Activated CD4-positive, alpha-beta T cell treated with anti-CD3 and anti-CD28 coated beads, Interleukin-2, amount 50 U/mL, for 24 hours (primary cell): ENCODE results near the gene VPS37D.
A peak's percentile ranks its signal among the peaks of the same experiment; 100 is the strongest.

Experiments
- DNase-seq, 2 donors: peaks; one replicate each; pipeline ENCODE4 v3.0.0-alpha.2; 2020; ENCODE audit warnings: low read depth in 1 of 2, low spot score in 1 of 2

Gene VPS37D

DNA sequence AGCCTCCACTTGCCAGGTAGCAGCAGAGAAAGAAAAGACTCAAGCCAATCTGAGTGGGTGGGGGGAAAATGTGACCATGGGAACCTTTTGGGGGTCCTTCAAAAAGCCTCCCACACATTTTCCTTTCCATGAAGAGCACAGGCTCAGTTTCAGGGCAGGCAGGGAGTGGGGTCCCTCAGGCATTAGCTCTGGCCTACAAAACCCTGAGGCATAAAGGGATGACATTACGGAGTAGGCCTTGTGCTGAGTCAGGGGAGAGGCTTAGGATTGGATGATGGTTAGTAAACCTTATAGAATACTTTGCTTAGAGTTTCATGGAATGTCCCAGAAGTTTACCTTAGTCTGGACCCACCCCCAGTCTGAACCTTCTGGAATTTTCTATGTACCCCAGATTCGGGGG, 12.1 kb downstream of the VPS37D start:
- DNase-seq = no peak

DNA sequence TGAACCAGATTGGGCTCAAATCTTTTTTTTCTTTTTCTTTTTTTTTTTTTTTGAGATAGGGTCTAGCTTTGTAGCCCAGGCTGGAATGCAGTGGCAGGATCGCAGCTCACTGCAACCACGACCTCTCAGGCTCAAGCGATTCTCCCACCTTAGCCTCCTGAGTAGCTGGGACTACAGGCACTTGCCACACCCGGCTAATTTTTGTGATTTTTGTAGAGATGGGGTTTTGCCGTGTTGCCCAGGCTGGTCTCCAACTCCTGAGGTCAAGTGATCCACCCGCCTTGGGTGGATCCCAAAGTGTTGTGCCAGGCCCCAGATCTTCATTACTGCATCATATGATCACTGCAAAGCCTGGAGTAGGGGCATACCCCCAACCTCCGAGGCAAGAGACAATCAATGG, 12.9 kb downstream of the VPS37D start:
- no peak for DNase-seq

DNA sequence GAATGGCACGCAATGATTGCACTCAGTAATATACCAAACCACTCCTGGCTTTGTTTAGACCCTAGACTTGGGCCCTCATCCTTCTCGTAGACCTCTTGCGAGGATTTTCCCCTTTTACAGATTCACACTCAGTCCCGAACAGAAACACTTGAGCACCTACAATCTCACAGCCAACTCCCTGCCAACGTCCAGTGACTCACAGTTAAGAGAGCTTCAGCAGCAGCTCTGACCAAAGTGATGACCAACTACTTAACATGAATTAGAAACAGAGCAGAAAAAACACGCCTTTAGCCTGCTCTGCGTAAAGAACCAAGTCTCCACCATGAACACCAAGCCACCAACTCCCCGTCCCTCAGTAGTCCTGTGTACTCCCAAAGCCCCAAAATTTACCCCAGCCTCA, 13.4 kb downstream of the VPS37D start:
- no peak for DNase-seq

DNA sequence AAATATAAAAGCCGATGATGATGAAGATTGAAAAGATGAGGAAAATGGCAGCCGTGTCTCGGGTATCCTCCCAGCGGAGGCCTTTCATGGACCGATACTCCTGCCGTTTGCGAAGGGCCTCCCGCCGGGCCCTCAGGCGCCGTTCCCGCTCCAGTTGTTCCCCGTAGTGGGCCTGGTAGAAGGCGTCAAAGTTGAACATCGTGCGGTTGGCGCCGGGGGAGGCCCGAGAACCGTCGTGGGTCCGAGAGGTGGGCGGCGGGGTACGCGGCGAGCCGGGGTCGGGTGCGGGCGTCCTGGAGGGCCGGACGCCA, 15.1 kb downstream of the VPS37D start:
- DNase-seq = no peak

DNA sequence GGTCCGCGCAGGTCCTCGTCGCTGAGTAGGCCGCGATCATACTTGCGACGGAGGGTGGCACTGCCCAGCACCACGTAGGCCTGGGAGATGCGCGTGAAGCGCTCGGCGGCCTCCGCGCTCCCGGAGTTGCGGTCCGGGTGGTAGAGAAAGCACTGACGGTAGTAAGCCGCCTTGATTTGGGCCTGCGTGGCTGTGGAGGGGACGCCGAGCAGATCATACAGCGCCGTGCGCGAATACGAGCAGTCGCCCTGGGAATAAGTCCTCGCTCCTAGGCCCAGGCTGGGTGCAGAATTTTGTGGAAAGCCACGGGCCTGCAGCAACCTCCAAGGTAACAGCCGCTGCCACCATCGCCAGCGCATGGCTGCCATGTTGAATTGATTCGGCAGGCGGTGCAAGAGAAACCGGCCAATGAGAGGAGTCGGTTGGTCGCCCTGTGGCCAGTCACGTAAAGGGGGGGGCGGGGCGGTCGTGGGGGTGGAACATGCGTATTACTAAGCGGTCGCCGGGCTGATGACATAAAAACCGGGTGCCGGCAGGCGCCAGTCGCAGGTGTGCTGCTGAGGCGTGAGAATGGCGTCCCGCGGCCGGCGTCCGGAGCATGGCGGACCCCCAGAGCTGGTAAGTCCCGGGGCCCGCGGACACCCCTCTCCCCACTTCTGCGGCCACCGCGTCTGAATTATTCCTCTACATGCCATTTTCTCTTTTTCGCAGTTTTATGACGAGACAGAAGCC, 15.6 kb downstream of the VPS37D start, which contains the start of the genes BUD23 and DNAJC30:
Gene BUD23 (plus strand): TSS at position 542 of the 732 bp plus-strand sequence. CDS start 29 bp downstream, at position 571.
Gene DNAJC30 (minus strand): TSS at position 398 of the 732 bp plus-strand sequence. CDS start 30 bp downstream, at position 368.
- DNase-seq = peak; percentile 94 to 97

DNA sequence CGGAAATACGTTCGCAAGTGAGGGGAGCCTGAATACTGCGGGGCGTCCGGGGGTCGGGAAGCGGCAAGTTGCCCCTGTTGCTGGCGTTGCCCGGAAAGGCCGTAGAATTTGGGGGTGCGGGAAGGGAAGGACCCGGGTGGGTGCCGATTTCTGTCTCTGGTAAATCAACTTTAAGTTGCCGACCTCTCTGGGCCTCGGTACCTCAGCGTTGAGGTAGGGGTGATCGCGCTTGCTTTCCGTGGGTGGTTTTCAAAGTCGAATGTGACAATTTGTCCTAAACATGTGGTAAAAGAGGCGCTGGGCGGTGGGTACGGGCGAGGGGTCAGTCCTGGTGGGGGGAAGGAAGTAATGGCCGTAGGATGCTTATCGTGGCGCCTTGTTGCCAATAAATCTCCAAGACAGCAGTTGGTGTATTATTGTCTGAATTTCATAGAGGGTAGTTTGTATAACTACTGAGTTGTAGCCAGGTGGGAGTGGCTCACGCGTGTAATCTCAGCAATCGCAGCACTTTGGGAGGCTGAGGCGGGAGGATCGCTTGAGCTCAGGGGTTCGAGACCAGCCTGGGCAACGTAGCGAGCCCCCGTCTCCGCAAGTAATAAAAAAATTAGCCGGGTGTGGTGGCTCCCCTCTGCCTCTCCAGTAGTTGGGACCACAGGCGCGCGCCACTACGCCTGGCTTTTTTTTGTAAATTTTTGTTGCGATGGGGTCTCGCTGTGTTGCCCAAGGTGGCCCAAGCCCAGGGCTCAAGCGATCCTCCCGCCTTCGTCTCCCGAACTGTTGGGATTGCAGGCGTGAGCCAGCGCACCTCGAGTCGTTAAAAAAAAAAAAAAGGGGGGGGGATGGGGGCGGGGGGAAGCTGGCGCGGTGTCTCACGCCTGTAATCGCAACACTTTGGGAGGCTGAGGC, 16.4 kb downstream of the VPS37D start:
- DNase-seq = no peak

DNA sequence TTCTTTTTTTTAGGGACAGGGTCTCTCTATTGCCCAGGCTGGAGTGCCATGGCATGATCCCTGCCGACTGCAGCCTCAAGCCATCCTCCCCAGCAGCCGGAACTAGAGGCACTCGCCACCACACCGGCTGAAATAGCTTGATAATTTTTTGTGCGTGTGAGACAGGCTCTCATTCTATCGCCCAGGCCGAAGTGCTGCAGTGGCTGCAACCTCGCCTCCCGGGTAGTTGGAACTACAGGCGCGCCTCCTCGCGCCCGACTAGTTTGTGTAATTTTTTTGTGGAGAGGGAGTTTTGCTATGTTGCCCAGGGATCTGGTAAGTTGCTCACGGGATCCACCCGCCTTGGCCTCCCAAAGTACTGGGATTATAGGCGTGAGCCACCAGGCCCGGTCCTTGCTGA, 17.7 kb downstream of the VPS37D start:
- no peak for DNase-seq

DNA sequence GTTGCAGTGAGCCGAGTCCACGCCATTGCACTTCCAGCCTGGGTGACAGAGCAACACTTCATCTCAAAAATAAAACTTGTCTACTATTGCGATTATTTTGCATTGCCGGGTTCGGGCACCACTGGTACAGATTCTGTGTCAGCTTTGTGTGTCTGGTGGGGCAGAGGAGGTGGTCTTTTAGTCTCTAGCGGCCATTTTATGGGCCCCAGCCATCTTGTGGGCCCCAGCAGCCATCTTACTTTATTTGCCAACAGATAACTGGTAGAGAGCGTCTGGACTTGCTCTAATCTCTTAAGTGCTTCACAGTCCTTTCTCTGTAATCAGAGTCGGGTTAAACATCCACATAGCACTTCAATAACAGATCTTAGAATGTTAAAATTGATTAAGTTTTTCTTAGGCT, 20.7 kb downstream of the VPS37D start:
- no peak for DNase-seq

DNA sequence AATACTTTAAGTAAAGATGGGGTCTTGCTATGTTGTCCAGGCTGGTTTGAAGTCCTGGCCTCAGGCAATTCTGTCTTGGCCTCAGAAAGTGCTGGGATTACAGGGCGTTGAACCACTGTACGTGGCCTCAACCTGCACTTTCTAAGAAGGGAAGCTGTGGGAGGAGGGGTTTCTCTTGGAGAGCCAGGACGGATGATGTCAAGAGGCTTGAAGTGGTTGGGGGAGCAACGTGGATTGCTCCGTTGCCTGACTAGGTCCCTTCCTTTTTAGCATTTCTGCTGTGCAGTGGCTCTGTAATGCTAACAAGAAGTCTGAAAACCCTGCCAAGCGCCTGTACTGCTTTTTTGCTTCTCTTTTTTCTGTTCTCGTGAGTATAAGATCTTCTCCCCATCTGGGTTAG, 23.0 kb downstream of the VPS37D start:
- no peak for DNase-seq

DNA sequence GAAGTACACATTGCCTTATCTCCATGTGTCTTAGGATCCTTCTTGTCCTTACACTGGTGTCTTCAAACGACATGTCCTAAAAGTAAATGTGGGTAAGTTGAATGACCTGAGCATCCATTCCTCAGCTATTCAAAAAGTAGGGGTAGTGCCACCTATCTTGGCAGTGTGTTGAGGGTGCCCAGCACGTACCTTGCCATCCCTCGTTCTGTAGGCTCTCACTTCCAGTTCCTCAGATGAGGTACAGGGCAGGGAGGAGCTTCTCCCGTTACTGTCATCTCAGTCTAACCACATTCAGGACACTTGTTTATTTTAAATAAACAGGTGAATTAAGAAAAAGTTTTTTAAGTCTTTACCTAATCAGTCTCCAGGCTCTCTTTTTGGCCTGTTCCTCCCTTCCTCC, 28.7 kb downstream of the VPS37D start:
- DNase-seq = no peak

DNA sequence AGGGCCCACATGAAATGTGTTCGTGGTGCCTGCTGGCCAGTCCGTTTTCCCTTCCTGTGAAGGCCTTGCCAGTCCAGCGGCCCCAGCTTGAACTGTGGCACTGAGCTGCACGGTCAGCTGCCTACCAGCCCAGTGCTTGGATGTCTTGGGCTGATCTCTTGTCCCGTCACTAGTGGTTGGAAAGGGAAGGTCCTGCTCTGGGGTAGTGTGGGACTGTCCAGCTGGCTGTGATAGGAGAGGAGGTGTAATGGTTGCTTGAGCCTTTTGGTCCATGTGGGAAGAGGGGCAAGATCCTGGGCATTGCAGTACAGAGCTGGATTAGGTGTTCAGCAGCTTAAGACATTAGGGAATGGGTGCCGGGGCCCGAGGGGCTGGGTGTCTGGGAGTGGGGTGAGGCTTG, 30.8 kb downstream of the VPS37D start:
- DNase-seq = no peak

DNA sequence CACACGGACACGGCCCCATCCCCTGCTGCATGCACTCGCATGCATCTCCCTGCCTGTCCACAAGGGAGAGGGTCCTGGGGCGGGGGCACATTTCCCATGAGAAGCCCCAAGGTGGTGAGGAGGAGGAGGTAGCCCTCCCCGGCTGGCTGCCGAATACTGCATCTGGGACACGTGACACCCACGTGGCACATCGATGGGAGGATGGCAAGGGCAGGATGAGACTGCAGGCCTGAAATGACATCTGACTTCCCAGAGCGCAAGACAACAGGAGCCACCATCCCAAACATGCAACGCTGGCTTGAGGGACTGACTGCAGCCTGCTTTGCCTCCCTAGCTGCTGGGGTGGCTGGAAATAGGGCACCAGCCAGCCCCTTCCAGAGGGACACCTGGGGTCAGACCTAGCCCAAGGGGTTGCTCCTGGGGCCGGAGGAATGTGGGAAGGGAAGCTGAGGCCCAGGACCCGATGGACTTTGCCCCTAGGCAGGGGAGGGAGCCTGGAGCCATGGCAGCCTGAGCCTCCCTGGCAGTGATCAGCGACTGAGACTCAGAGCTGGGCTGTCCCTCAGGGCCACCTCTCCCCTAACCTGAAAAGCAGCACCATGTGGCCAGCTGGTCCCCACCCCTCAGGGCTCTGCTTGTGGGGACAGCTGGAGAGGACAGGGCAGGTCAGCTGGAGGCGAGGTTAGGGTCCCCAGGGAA, 31.9 kb downstream of the VPS37D start:
- DNase-seq = no peak

DNA sequence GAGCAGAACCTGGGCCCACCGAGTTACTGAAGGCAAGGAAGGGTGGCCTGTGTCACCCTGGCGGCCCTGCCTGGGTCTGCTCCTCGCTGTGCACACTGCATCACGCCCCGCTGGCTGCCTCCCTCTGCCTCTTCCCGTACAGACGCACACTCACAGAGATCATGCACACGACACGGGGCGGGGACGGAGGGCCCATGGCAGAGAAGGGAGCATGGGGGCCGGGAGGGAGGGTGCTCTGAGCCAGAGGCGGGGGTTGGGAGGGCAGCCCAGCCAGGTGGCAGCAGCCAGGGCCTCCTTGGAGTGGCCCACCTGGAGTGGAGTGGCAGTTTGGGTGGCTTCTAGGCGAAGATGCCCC, 32.4 kb downstream of the VPS37D start:
- no peak for DNase-seq

DNA sequence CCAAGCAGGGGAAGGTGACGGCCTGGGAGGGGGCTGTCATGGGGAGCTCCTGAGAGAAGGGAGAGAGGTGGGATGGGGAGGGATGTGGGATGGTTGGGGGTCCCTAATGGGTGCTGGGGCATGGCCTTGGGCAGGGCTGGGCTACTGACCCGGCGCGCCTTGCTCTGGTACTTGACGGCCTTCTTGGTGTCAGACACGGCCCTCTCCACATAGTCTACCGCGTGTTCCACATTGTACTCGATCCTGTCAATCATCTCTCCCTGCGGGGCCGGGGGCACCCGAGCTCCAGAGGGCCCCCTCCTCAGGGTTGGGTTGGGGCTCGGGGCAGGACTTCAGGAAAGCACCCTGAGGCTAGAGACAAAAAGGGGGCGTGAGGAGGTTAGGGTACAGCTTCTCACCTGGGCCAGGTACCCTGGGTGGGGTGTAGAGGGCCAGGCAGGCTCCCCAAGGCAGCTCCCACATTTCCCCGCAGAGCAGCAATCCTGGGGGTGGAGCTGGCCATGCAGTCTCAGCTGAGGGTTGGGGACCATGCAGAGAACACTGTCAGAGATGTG, 33.0 kb downstream of the VPS37D start:
- no peak for DNase-seq

DNA sequence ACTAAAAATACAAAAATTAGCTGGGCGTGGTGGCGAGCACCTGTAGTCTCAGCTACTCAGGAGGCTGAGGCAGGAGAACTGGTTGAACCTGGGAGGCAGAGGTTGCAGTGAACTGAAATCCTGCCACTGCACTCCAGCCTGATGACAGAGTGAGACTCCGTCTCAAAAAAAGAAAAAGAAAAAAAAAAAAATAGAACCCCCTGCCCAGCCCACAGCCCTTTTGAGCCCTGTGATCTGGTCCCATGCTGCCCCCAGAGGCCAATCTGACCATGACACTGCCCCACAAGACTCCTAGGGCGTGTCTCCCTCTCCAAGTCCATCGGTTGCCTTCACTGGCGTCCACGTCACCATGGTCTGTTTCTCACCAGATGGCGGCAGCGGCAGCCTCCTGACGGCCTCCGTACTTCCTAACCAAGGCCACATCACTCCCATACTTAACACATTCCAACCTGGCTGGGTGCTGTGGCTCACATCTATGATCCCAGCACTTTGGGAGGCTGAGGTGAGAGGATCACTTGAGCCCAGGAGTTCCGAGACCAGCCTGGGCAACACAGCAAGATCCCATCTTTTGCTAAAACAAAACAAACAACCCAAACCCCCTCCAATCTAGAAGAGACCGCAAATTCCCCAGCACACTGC, 33.8 kb downstream of the VPS37D start:
- DNase-seq = no peak

DNA sequence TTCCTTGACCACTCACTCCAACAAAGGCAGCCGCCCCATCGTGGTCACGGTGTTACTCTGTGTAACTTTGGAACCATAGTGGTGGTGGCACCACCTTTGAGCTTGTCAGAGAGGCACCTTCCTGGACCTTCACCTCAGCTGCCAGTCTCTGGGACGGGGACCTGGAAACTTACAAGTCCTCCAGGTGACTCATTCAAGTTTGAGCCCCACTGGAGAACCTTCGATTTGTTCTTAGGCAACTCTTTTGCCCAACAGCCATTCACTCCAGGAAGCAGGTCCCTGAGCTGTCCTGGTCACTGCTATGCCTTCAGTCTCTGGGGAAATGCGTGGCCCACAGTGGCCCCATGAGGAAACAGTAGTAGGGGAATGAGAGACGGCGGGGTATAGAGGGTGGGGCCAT, 34.6 kb downstream of the VPS37D start:
- no peak for DNase-seq

DNA sequence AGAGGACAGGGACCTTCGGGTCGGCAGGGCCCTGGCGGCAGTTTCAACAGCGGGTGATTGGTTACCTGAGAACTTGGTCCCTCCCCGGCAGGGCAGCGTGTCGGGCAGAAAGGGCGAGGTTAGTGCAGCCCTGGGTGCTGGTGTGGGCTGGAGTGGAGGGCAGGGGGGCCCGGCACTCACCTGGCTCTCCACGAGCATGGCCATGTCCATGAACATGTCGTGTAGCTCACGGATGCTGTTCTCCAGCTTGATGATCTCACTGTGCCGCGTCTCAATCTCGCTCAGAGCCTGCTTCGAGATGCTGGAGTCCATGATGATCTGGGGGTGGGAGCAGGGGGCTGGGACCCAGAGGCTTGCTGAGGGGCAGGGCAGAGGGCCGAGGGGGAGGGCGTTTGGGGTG, 35.0 kb downstream of the VPS37D start:
- no peak for DNase-seq

DNA sequence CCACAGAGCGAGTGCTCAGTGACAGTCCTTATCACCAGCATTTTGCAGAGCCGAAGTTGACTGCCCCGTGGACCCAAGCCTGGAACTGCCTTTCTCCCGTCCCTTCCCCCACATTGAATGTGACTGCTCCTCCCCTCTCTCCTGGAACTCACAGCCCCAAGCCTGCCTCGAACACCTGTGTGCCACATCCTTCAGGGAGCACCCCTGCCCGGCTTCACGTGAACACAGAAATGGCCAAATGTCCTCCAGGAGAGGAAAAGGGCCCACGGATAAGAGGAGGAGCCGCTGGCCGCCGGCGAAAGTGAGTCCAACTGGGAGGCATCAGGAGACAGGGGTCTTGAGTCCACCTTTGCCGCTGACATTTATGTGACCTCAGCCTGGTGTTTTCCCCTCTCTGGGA, 35.6 kb downstream of the VPS37D start:
- DNase-seq = no peak

DNA sequence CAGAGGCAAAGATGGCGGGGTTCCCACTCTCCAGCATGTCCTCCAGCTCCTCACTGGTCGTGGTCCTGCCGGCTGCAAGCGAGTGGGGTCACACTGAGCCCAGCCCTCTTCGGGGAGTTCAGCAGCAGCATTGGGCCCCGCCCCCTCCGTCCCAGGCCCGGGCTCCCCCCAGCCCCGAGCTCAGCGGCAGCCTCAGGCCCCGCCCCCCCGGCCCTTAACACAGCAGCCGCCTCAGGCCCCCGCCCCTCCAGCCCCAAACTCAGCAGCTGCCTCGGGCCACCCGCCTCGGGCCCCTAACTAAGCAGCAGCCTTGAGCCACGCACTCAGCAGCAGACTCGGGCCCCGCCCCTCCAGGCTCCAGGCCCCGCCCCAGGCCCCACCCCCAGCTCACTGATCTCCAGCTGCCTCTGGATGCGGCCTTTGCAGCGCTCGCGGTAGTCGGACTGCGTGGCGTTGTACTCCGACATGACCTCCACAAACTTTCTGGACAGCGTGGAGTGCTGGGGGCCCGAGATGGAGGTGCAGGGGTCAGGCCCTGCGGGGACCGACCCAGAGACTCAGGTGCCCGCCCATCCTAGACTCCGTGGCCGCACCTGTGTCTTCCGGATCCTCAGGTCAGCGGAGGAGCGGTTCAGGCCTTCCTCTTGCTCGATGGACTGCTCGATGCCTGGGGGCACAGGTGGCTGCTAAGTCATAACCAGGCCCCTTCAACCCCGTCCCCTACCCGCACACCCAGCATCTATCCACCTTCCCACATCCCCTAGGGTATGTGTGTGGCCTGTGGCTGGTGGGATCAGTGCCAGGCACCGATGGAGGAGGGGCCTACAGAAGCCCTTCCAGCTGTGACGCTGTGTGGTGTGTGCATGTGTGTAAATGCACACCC, 36.4 kb downstream of the VPS37D start:
- DNase-seq = no peak
